K562 treated with DMSO at 1 percent for 4 hours (cell line): ENCODE results near the gene GPR176. TPM values are rescaled to one million over a fixed set of nuclear protein-coding genes. Genes with fewer than 3 reads are reported as not detected.

Experiments
- total RNA-seq: library from RNA; unstranded; fragments of 300-600 nt; gene quantifications from 2 replicates; pipeline ENCODE4 v1.2.3, GENCODE V29; 2022; ENCODE audit not compliant: insufficient read depth

GPR176 gene
- total RNA-seq: 3.4 and 3.5 TPM in 2 replicates

GRCh38 chr15:39919748-39920509, at the start of gene GPR176:
GPR176 (minus strand) TSS chr15:39920266; CDS start chr15:39920026, 240 bp downstream.

GRCh38 chr15:39782441-39783138, 137.5 kb downstream of the GPR176 start, which contains the start of gene FSIP1:
FSIP1 (minus strand) TSS chr15:39782841; CDS start chr15:39776524, 6,317 bp downstream.

Other genes with a start within 250 kb of the GPR176 start
- gene FSIP1, start 137.4 kb downstream of the GPR176 start, total RNA-seq: not detected in 2 replicates
- gene EIF2AK4, start 13.8 kb upstream of the GPR176 start, total RNA-seq: 25.0 and 37.1 TPM in 2 replicates
- gene SRP14, start 118.9 kb upstream of the GPR176 start, total RNA-seq: 256 and 305 TPM in 2 replicates
- gene BMF, start 188.6 kb upstream of the GPR176 start, total RNA-seq: 6.7 and 9.7 TPM in 2 replicates
- gene BUB1B, start 240.8 kb upstream of the GPR176 start, total RNA-seq: 27.4 and 37.9 TPM in 2 replicates